Activated gamma-delta T cell (primary cell): Measurements from ENCODE around the gene CDC37L1.
"Not testable (repeated sequence)": the region's sequence is repeated elsewhere in the genome, so short reads cannot be mapped to it uniquely, and the experiment has no call there.

Experiments used
- DNase-seq: peaks from one replicate; lab custom pipeline; 2025; lab: John Stamatoyannopoulos, UW

Gene CDC37L1

GRCh38 chr9:4754530-4754929 is 75.2 kb downstream of the CDC37L1 start:
- DNase-seq = not testable (repeated sequence)

DNA sequence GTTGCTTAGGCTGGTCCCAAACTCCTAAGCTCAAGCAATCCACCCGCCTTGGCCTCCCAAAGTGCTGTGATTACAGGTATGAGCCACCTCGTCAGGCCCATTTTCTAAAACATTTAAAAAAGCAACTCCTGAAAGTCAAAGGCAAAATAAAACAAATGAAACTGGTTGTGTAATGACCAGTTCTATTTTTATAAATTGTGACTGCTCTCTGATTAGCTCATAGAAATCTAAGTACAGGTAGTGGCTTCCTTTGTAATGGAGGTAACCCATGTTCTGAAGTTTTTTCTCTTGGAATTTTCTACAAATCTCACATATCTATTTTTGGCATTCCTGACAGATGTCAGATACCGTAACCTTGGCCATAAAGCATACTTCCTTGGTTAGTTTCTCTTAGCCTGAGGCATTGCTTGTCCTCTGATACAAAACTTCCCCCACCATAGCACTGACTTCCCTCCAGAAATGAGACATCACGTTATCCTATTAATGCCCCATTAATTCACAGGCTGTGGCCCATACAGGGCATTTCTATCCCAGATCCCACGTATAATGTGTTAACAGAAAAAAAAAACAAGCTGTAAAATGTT is 75.7 kb downstream of the CDC37L1 start:
- no peak for DNase-seq

DNA sequence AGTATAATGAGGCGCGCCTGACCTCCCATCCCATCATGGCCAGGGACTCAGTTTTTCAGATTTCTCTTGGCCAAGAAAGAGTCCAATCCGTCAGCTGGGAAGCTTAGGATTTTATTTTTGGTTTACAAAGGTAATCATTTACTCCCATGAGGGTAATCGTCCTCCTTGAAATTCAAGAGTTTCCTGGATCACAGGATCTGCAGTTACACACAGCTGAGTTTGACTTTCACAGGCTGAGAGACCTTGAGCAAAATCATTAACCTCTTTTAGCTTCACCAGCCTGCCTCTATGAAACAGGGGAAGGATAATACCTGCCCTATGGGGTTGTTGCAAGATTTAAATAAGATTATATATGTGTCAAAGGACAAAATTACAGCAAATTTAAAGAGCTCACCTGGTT is 77.1 kb downstream of the CDC37L1 start:
- no peak for DNase-seq
